NCI-H345 (cell line): ENCODE measurements around the gene CDH23.

Experiments
- DNase-seq: peaks from one replicate; lab custom pipeline; 2025; lab: John Stamatoyannopoulos, UW

CDH23 gene

DNA sequence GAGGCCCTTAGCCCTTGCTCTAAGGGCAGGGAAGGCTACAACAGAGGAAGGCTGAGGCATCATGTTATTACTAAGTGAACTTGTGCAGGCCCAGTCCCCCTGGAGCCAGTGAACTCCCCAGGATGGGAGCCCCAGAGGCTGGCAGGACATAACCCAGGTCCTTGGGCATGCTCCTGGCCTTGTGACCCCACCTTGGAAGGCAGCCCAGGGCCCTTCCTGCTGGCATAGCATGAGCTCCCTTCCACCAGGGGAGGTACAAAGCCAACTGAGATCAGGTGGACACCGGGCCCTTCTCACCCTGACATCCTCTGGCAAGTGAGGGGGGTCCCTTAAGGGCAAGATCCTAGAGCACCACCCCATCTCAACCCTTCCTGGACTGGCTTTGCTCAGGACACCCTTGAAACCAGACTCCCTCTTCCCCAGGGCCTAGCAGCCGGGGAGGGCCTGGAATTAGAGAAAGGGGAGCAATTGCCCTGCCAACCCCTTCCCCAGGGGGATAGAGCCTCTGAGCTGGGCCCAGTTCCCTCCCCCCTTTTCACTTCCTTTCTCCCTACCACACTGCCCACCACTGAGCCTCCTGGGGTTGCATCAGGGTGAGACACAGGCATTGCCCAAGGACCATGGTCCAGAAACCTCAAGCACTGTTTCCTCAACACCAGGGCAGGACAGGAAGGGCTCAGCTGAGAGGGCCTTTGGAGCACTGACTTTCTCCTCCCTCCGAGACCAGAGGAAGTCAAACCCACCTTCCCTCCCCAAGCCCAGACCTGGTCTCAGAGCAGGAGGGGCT is 378.4 kb downstream of the CDH23 start:
- DNase-seq = no peak

DNA sequence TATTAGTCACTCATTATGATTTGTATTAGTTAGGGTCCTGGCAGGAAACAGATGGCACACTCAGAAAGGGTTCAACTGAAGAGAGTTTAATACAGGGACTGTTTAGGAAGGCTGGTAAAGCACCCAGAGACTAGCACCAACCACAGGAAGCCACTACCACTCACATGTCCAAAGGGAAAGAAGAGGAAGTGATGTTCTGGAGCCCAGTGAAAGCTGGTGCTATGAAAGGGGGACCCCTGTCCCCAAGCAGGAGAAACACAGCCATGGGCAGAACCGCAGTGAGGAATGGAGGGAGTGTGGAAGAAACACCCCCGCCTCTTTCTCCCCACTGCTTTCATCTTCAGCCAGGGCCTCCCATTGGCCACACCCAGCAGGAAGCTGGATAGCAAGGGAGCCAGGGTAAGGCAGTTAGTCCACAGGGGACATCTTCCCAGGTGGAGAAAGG is 379.8 kb downstream of the CDH23 start:
- no peak for DNase-seq

DNA sequence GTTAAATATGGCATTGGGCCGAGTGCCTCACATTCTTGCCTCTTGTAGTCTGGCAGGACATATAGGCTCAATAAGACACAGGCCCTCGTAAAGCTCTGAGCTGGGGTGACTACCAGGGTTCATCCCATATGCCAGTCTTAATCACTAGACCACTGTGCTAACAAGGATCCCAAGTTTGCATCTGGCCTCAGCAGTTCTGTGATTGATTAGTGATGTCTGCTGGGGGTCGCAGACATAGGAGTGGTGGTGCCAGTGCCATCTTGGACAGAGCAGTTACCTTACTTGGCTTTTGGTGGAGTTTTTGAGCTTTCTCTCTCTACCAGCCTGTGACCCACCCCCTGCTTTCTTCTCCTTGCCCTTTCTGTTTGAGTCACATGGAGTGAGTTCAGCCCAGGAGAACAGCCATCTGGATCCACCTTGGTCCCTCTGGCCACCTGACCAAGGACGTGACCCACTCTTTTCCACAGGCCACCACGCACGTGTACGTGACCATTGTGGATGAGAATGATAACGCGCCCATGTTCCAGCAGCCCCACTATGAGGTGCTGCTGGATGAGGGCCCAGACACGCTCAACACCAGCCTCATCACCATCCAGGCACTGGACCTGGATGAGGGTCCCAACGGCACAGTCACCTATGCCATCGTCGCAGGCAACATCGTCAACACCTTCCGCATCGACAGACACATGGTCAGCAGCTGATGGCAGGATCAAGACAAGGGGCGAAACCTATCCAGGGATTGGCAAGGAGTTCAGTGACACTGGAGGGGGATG is 380.7 kb downstream of the CDH23 start:
- DNase-seq = no peak

DNA sequence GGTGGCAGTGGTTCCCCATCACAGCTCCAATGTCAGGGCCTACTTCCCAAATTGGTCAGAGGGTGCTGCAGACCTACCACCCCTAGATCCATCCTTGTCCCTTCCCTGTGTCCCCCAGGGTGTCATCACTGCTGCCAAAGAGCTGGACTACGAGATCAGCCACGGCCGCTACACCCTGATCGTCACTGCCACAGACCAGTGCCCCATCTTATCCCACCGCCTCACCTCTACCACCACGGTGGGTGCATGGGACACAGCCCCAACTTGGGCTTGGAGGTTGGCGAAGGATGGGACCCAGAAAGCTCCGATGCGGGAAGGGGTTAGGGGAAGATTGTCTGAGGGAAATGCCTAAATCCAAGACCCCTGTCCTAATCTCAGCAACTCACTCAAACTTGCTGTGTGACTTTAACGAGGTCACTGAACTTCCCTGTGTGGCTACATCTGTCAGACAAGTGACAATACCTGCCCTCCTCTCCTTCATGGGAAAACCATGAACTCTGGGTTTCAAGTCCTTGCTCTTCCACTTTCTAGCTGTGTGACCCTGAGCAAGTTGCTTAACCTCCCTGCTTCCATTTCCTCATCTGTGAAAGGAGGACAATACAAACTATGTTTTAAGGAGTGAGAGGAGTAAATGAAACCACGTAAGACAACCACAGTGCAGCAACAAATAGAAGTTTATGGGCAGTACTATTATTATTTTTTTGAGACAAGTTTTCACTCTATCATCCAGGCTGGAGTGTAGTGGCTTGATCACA is 381.5 kb downstream of the CDH23 start:
- no peak for DNase-seq

DNA sequence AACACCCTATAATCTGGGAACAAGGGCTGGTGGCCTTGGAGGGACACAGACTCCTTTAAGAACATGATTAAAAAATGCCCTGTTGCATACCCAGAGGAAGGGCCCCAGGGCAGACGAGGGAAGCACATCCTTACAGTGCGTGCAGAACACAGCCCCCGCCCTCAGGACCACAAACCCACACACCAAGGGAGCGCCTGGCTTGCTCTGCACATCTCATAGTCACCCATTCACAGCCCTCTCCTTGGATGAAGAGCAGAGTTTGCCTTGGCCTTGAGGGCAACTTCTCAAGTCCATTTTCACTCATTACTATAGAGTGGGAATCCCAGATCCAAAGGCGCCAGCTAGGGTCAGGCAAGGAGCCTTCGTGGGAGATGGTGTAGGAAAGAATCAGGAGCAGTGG is 382.9 kb downstream of the CDH23 start:
- DNase-seq = no peak

DNA sequence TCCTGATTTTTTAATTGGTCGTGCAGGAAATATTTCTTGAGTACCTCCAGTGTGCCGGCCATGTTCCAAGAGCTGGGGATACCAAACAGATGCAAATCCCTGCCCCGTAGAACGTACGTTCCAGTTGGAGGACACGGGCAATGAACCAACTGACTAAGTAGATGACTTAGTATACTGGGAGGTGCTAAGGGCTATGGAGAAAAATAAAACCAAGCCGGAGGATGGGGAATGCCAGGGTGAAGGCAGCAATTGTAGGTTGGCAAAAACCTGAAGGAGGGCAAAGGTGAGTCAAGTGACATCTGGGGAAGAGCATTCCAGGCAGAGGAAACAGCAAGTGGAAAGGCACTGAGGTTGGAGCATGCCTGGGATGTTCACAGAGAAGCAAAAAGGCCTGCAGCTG is 383.4 kb downstream of the CDH23 start:
- no peak for DNase-seq

DNA sequence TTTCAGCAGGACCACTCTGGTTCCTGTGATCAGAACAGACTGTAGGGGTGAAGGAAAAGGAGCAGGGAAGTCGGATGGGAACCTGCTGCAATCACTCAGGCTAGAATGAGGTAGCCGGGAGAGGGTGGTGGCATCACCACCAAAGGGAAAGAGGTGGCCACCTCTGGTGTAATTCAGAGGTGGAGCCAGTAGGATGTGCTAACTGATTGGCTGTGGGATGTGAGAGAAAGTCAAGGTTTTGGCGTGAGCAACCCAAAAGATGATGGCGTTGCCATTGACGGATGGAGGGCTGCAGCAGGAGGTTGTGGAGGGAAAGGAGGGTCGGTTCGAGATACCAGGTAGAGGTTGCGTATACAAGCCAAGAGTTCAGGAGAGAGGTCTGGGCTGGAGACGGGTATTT is 384.0 kb downstream of the CDH23 start:
- no peak for DNase-seq

DNA sequence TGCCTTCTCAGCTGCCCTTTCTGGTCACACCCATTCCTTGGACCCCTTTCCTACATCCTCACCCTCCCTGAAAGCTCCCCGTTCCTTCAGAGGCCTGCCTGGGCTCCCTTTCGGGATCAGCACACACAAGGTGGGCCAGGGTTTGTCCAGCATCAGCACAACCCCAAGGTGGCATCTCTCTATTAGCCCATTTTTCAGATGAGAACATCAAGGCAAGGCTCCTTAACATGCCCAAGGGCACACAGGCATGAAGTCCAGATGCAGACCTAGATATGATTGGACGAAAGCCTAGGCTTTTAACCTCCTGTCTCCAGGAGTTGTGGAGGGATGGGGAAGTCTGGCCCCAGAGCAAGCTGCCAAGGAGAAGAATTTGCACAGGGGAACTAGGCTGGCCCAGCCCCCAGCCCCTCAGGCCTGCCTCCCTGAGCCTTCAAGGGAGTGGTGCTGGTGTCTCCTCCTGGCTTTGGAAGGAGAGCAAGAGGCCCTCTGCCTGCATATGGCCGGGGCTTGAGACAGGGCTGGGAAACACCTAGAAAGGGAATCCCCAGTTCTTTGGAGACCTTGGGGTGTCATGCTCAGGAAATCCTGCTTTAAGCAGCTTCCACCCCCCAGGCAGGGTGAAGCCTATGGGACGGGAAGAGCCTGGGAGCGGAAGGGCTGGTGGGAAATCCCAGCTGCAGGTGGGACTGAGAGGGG is 385.6 kb downstream of the CDH23 start:
- DNase-seq = no peak

DNA sequence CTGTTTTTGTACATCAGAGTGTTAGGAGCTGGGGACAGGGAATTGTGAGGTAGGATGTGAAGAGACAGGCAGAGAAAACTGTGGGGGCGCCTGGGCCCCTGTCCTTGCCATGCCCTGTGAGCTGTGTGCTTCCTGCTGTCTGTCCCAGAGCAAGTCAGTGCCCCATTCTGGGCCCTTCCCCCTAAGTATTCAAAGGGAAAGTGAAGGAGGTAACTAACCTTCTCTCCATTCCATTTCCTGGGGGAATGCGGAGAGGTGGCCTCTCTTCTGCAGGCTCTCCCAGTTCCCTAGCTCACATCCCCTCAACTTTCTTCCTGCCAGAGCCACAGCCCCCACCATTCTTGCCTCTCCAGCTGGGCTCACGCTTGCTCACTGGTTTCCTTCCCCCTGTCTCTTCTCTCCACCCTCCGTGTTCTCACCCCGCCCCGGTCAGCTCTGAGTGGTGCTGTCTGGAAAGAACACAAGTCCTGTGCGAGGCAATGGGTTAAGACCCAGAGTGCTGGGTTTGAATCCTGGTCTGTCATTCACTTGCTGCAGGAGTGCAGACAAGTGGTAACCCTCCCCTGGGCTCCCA is 386.3 kb downstream of the CDH23 start:
- no peak for DNase-seq

DNA sequence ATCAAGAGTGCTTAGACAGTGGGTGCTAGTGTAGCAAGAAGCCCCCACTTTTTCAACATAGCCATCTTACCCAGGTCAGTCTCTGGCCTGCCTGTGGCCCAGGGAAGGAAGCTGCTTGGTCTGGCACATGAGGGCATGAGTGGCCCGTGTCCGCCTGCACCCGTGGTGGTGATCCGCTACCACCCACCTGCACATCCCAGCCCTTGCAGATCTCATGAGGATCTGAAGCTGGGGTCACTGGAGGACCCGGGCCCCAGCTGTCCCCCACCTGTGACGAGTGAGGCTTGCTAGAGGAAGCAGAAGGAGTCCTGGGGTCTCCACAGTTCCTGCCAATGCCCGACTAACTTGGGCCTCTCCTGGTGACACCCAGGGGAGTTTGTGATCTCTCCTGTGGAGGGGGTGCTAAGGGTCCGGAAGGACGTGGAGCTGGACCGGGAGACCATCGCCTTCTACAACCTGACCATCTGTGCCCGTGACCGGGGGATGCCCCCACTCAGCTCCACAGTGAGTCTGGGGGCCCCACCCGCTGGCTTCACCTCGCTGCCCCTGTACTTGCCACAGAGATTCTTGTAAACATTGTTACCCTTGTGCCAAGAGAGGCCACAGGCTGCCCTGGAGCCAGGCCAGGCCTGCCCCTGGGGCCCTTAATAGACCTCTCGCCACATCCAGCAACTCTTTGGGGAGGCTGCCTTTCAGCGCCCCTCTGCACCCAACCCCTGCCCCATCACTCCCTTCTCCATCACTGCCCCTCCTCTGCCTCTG is 387.4 kb downstream of the CDH23 start:
- no peak for DNase-seq

DNA sequence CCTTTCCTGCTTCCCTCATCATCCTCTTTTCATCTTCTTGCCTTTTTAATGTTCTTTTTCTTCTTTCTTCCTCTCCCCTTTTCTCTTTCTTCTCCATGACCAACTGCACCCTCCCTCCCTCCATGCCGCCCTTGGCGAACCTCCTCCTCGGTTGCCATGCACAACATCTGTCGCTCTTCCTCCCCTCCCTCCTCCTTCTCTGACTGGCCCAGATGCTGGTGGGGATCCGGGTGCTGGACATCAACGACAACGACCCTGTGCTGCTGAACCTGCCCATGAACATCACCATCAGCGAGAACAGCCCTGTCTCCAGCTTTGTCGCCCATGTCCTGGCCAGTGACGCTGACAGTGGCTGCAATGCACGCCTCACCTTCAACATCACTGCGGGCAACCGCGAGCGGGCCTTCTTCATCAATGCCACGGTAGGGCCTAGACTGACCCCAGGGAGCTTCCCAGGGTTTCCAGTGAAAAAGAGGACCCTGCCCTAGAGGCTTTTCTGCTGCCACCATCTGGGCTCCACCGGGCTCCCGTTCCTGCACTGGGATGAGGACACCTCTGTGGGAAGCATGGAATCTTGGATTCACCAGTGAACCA is 388.1 kb downstream of the CDH23 start:
- no peak for DNase-seq

DNA sequence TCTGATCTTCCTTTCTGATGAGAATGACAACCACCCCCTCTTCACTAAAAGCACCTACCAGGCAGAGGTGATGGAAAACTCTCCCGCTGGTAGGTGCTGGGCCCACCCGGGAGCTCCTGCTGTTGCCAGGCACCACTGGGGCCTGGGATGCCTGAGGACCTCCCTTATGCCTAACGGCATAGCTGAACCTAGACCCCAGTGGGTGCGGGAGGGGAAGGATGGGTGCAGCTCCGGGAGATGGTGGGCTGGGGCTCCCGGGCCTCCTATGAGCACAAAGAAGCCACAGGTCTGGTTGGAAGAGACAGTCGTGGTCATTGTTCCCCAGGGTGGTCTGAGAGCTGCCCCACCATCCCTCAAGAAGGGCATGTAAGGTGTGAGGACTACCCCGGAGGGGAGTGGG is 392.2 kb downstream of the CDH23 start:
- no peak for DNase-seq

DNA sequence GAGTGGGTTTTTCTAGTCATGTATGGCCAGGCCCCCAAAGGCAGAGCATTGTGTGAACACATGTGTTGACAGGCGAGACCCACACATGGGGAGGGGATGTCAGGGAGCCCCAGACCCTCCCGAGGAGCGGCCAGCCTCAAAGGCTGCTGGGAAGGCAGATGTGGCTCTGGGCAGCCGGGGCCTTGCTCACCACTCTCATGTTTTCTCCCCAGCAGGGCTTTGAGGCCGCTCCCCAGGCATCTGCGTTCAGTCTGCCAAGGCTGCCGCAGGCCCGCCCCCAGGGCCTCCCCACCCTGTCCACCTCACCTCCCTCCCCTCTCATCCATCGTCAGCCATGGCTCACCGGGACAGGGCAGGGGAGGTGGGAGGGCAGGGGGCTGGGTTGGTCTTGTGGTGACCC is 393.2 kb downstream of the CDH23 start:
- no peak for DNase-seq

DNA sequence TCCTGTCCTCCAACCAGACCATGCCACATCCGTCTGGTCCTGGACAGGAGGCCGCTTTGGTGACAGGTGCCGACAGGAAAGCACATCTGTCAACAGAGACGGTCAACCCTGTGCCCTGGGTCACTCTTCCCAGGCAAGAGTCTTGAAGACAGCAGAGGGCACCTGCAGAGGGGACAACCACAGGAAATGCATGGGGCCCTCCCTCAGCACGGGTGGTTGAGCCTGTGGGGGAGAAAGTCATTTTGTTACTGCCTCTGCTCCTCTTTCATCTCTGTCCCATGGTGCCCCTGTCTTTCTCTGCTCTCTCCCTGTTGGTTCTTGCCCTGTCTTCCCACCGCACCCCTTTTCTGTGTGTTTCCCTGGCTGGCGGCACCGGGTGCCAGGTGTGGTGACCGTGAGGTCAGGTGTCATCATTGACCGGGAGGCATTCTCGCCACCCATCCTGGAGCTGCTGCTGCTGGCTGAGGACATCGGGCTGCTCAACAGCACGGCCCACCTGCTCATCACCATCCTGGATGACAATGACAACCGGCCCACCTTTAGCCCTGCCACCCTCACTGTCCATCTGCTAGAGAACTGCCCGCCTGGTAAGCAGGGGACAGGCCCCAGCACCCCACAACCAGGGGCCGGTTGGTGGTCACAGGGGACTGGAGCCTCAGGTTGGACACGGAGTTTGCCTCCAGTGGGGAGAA is 394.2 kb downstream of the CDH23 start:
- DNase-seq = no peak

DNA sequence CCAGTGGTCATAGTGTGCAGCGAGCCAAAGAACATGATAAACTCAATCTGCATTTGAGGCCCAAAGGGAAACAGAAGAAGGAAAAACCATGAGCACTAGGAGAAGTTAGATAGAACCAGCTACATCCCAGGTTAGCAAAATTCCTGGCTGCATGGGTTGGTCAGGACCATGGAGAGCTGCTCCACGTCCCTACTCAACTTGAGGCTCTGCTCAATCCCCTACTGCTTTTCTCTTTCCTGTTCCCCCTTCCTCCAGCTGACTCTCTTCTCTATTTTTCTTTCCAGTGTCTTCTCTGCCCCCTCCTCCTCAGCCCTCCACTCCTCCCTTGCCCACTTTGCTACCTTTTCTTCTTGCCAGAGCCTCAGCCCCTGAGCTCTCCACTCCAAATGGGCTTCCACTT is 398.5 kb downstream of the CDH23 start:
- DNase-seq = no peak

DNA sequence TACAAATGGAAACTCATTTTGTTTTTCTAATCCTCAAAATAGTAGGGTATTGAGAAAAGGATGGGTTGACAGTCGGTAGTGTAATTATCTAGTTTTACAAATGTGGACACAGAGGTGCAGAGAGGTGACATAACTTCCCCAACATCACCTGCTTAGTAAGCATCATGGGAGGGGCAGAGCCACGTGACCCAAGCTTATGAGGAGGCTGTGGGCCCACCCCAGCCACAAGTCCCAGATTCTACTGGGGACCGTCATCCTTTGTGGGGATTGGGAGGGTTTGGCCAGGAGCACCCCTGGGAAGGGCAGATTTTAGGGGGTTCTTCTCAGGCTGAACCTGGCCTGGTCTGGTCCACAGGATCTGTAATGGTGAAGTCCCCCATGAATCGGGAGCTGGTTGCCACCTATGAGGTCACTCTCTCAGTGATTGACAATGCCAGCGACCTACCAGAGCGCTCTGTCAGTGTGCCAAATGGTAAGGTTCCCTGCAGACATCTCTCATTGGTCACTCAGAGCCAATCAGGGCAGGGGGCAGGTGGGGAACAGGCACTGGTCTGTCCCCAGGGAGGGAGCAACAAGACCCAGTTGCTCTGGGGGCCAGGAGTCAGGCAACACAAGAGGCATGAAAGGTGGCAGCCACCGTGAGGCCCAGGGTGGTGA is 400.2 kb downstream of the CDH23 start:
- no peak for DNase-seq

DNA sequence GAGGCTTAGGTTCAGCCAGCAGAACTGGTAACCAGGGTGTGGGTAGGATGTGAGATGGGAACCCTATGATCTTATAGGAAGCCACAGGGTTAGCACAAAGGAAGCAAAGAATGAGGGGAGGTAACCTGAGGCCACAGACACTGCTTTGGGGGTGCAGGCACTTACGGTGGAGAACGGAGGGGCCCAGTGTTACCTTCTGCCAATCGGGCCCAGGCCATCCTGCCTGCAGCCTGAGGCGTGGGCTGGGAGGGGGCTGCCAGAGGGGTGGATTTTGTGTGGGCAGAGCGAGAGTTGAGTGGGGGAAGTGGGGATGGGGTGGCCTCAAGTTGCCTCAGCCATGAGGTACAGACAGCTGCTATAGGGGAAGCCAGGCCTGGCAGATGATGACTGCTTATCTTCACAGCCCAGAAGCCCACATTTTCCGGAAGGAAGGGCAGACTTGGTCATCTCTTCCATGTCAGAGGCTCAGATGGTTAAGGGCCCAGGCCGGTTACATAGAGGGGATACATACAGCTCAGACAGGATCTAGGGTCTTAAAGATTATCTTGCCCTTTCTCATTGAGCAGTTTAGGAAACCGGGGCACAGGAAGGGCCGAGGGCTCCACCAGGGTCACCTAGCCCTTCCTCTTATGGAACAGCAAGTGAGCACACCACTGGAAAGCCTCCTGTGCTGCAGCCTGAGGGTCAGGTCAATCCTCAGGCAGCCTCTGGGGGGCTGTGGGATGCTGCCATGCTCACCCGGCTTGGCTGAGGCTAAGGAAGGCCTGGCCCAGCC is 401.0 kb downstream of the CDH23 start:
- DNase-seq = no peak

DNA sequence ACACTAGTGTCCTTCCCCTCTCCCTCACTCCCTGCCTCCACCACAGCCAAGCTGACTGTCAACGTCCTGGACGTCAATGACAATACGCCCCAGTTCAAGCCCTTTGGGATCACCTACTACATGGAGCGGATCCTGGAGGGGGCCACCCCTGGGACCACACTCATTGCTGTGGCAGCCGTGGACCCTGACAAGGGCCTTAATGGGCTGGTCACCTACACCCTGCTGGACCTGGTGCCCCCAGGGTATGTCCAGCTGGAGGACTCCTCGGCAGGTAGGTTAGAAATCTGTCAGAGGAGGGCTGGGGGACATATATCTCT is 401.5 kb downstream of the CDH23 start:
- no peak for DNase-seq

DNA sequence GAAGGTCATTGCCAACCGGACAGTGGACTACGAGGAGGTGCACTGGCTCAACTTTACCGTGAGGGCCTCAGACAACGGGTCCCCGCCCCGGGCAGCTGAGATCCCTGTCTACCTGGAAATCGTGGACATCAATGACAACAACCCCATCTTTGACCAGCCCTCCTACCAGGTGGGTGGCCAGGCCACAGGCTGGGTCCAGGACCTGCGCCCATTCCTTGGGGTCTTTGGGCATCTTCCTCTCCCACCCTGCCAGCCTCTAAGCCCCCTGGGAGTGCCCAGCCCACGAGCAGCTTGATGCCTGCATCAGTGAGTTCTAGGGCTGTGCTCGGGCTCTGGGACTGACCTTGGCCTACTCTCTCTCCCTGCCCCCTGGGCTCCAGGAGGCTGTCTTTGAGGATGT is 402.4 kb downstream of the CDH23 start:
- DNase-seq = no peak
